DND-41 (cell line): Measurements from ENCODE around the gene RARB.

Experiments used
- ATAC-seq: fragments of 200-7000 bp; cut with Tn5 transposase; 3 replicates; pipeline ENCODE4 v1.9.1; 2021; ENCODE audit warnings: low read depth; ENCODE audit not compliant: insufficient read depth
- DNase-seq: peaks from one replicate; pipeline ENCODE4 v3.0.0-alpha.2; 2020
- H2AFZ ChIP-seq: 2 replicates; pipeline ENCODE4 v1.6.0; 2012; ENCODE audit warnings: low read depth, low read length
- H3K27ac ChIP-seq: 2 replicates; pipeline ENCODE4 v1.5.1; 2012; ENCODE audit warnings: low read length, inconsistent platforms
- H3K27me3 ChIP-seq: fragments of 200-600 bp; sonication (generic); 2 replicates; pipeline ENCODE4 v1.6.0; 2012; ENCODE audit warnings: low read length, mild to moderate bottlenecking, inconsistent platforms; ENCODE audit not compliant: insufficient read depth, poor library complexity
- H3K36me3 ChIP-seq: 2 replicates; pipeline ENCODE4 v1.5.1; 2012; ENCODE audit warnings: low read length, inconsistent platforms; ENCODE audit not compliant: insufficient read depth
- H3K4me1 ChIP-seq: 2 replicates; pipeline ENCODE4 v1.5.1; 2012; ENCODE audit warnings: mild to moderate bottlenecking, low read length; ENCODE audit not compliant: insufficient read depth
- H3K4me2 ChIP-seq: 2 replicates; pipeline ENCODE4 v1.6.0; 2012; ENCODE audit warnings: mild to moderate bottlenecking, moderate library complexity, low read length, inconsistent platforms; ENCODE audit not compliant: insufficient read depth
- H3K4me3 ChIP-seq, 2 experiments: fragments of 200-600 bp in 1 of 2; shearing (Covaris generic) in 1 of 2; 2 replicates each; pipeline ENCODE4 v1.5.1; 2012 to 2016; ENCODE audit warnings: inconsistent platforms in 2 of 2, low read length in 2 of 2, mild to moderate bottlenecking in 2 of 2, low read depth in 1 of 2, moderate library complexity in 1 of 2
- H3K79me2 ChIP-seq: 2 replicates; pipeline ENCODE4 v1.6.0; 2012; ENCODE audit warnings: low read length, inconsistent platforms; ENCODE audit not compliant: insufficient read depth
- H3K9ac ChIP-seq: 2 replicates; pipeline ENCODE4 v1.6.0; 2012; ENCODE audit warnings: low read depth, mild to moderate bottlenecking, inconsistent platforms, low read length, moderate library complexity
- H3K9me3 ChIP-seq: 2 replicates; pipeline ENCODE4 v1.5.1; 2012; ENCODE audit warnings: low read length, moderate library complexity, mild to moderate bottlenecking, inconsistent platforms; ENCODE audit not compliant: insufficient read depth, severe bottlenecking
- H4K20me1 ChIP-seq: 2 replicates; pipeline ENCODE4 v1.6.0; 2012; ENCODE audit warnings: low read length; ENCODE audit not compliant: insufficient read depth
- EZH2 ChIP-seq: IDR thresholded peaks from 3 replicates; pipeline ENCODE4 v1.6.1; 2012; ENCODE audit warnings: borderline replicate concordance, low read depth, mild to moderate bottlenecking, moderate library complexity, low read length, inconsistent platforms; ENCODE audit not compliant: severe bottlenecking
- TF ChIP-seq, protein P1 (sequence below): IDR thresholded peaks from 2 replicates; pipeline ENCODE4 v1.5.1; 2012; ENCODE audit warnings: borderline replicate concordance, low read length, moderate library complexity, mild to moderate bottlenecking; ENCODE audit not compliant: poor library complexity, severe bottlenecking; ENCODE audit errors: extremely low read depth

The RARB gene

DNA sequence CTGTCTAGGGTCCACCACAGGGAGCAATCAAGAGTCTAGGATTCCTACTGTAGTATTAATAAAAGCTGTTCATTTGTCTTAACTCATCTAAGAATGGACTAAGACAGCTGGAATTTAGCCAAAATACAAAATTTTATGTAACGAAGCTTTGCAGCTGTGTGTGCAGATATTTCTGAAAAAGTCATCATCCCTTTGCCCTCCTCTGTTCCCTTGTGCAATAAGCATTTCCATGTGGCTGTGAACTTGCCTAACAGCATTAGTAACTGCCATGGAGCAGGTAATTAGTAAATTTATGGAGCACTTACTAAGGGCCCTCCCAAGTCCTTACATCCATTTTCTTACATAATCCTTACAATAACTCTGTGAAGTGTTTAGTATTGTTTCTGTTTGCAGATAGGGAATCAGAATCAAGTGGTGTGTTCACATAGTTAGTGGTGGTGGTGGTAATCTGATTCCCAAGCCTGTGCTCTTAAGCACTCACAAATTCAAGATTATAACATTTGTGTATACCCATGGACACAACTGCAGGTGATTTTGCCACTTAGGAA is 114.5 kb downstream of the RARB start:
- TF ChIP-seq, protein P1, sequence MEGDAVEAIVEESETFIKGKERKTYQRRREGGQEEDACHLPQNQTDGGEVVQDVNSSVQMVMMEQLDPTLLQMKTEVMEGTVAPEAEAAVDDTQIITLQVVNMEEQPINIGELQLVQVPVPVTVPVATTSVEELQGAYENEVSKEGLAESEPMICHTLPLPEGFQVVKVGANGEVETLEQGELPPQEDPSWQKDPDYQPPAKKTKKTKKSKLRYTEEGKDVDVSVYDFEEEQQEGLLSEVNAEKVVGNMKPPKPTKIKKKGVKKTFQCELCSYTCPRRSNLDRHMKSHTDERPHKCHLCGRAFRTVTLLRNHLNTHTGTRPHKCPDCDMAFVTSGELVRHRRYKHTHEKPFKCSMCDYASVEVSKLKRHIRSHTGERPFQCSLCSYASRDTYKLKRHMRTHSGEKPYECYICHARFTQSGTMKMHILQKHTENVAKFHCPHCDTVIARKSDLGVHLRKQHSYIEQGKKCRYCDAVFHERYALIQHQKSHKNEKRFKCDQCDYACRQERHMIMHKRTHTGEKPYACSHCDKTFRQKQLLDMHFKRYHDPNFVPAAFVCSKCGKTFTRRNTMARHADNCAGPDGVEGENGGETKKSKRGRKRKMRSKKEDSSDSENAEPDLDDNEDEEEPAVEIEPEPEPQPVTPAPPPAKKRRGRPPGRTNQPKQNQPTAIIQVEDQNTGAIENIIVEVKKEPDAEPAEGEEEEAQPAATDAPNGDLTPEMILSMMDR: no peak
- TF ChIP-seq EZH2: no peak
- Histone ChIP-seq H3K36me3 (no peaks in the 10 kb centered on the region), H3K4me2 (no peak overlapping the region), H3K4me1 (no peaks in the 10 kb centered on the region), H3K9me3 (no peaks in the 10 kb centered on the region), H3K27me3 (no peaks in the 10 kb centered on the region), H3K79me2 (no peaks in the 10 kb centered on the region), H3K27ac (no peak overlapping the region), H3K4me3 (no peak overlapping the region), H3K9ac (no peak overlapping the region), H4K20me1 (no peaks in the 10 kb centered on the region), H2AFZ (no peak overlapping the region)
- ATAC-seq (no peak), DNase-seq (no peak)

DNA sequence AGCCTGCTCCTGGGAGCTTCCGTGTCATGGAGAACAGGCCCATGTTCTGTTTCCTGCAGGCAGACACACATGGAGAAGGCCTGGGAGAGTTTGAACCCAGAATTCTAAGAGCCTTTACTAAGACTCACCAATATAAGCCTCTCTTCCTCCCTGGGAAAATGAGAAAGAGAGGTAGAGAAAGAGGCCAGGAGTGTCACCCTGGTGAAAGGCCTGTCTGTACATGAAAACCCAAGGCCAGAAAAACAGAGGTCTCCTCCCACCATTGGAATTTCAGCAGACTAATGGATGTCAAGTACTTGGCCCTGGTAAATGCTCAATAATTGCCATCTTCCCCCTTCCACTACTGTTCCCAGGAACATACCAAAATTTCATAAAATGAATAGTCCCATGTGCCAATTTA is 119.0 kb downstream of the RARB start:
- Histone ChIP-seq H3K27me3 (no peaks in the 10 kb centered on the region), H3K9me3 (no peaks in the 10 kb centered on the region), H3K79me2 (no peaks in the 10 kb centered on the region), H3K27ac (no peak overlapping the region), H3K36me3 (no peaks in the 10 kb centered on the region), H3K4me1 (no peaks in the 10 kb centered on the region), H2AFZ (no peak overlapping the region), H3K4me2 (no peak overlapping the region), H3K4me3 (no peak overlapping the region), H3K9ac (no peak overlapping the region), H4K20me1 (no peaks in the 10 kb centered on the region)
- ATAC-seq (no peak), DNase-seq (no peak)
- TF ChIP-seq, protein P1: no peak
- no peak for TF ChIP-seq EZH2

DNA sequence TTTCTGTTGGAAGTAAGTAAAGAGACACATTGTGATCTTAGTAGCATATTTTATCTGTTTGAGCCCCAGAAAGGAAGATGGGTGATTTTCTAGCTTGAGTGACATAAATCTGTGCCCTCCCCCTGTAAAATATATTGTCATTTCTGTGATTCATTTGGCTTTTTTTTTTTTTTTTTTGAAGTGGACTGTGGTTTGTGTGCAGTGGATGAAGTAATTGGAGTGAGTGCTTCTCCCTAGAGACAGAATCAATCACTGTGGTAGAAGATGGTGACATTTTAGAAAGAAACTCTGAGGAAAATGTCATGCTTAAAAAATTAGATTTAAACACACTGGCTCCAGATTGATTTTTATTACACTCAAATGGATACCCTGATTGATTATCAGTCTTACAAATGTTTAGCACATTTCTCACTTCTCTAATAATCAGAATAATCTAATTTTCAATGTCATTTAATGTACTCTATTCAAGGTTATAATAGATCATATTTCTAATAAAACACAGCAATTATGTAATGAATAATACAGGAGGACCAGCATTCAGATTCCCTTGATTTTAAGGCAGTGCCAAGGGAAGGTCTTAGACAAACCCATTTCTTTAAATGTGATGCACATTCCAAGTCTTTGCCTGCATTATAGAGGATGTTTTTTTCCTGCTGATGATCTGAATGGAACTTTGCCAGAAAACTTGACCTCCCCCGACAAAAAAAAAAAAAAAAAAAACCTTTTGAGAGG is 120.0 kb downstream of the RARB start:
- Histone ChIP-seq H3K4me1 (no peaks in the 10 kb centered on the region), H3K4me2 (no peak overlapping the region), H4K20me1 (no peaks in the 10 kb centered on the region), H3K9me3 (no peaks in the 10 kb centered on the region), H3K27ac (no peak overlapping the region), H3K79me2 (no peaks in the 10 kb centered on the region), H3K27me3 (no peaks in the 10 kb centered on the region), H3K36me3 (no peaks in the 10 kb centered on the region), H2AFZ (no peak overlapping the region), H3K9ac (no peak overlapping the region), H3K4me3 (no peak overlapping the region)
- ATAC-seq (no peak), DNase-seq (no peak)
- TF ChIP-seq EZH2: no peak
- TF ChIP-seq, protein P1: no peak
